ENCODE data around the gene PHF20.
"Not testable (repeated sequence)": the region's sequence is repeated elsewhere in the genome, so short reads cannot be mapped to it uniquely, and the experiment has no call there.

PHF20 gene

GRCh38 chr20:35739294-35740163 lies 32.3 kb upstream of the PHF20 start:
- DNase-seq (ENCODE audit: low read depth, low spot score): peak; percentile 32

- DNase-seq (ENCODE audit: low read depth, low spot score): peak; percentile 100
Observed at GRCh38 chr20:35741892-35742740, 29.7 kb upstream of the PHF20 start, which contains the start of gene RBM39. RBM39 (minus strand) TSS chr20:35742260; CDS start chr20:35740874, 1,386 bp downstream.

- DNase-seq (ENCODE audit: low read depth, low spot score): peak; percentile 26
Observed at GRCh38 chr20:35742741-35743523, 28.9 kb upstream of the PHF20 start.

DNA sequence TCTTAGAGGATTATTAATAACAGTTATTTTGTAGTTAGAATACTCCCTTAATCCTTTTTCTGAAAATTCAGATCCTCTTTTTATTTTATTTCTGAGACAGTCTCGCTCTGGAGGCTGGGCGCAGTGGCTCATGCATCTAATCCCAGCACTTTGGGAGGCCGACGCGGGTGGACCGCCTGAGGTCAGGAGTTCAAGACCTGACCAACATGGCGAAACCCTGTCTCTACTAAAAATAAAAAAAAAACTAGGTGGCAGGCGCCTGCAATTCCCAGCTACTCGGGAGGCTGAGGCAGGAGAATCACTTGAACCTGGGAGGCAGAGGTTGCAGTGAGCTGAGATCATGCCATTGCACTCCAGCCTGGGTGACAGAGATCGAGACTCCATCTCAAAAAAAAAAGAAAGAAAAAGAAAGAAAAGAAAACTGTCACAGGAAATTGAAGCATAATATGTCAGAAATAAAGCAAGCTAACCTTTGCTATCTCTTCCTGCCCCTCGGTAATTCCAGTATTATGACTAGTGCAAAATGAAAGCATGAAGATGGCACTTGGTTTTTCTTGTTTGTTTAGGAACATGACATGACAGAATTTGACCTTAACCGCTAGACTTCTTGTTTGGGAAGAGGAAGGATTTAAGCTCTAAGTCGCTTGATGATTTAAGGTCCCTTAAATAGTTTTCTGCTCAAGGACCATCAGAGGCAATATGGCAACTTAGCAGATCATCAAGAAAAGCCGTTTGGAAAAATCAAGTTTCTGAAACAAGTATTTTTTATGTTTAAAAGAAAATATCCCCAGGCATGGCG lies 27.9 kb upstream of the PHF20 start:
- DNase-seq (ENCODE audit: low read depth, low spot score): no peak

DNA sequence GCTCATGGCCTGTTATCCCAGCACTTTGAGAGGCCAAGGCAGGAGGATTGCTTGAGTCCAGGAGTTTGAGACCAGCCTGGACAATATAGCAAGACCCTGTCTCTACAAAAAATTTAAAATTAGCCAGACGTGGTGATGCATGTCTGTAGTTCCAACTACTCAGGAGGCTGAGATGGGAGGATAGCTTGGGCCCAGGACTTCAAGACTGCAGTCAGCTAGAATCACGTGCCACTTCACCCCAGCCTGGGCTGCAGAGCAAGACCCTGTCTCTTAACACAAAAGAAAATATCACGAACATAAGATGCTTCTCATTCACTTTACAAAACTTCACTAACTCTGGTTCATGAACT lies 27.3 kb upstream of the PHF20 start:
- DNase-seq (ENCODE audit: low read depth, low spot score): not testable (repeated sequence)

- DNase-seq (ENCODE audit: low read depth, low spot score): no peak
Observed at GRCh38 chr20:35750611-35751010, 21.2 kb upstream of the PHF20 start.

GRCh38 chr20:35756404-35756803 lies 15.4 kb upstream of the PHF20 start:
- no peak for DNase-seq (ENCODE audit: low read depth, low spot score)

GRCh38 chr20:35757098-35757705 lies 14.6 kb upstream of the PHF20 start:
- no peak for DNase-seq (ENCODE audit: low read depth, low spot score)

- DNase-seq (ENCODE audit: low read depth, low spot score): not testable (repeated sequence)
Observed at GRCh38 chr20:35761548-35761947, 10.3 kb upstream of the PHF20 start.

DNA sequence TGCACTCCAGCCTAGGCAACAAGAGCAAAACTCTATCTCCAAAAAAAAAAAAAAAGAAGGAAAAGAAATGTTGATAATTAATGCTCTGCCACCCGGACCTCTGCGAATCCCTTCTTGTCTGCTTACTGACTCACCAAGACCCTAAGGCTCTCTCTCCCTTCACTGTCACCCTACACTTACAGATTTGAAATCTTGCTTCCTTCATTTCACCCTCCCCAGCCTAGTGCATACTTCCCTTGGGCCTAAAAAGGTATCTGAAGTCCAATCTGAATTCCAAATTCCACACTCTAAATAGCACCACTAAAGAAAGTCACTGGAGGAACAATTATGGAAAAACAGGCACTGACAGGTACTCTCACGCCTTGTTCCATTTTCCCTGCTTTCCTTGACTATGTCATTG lies 9.4 kb upstream of the PHF20 start:
- no peak for DNase-seq (ENCODE audit: low read depth, low spot score)

DNA sequence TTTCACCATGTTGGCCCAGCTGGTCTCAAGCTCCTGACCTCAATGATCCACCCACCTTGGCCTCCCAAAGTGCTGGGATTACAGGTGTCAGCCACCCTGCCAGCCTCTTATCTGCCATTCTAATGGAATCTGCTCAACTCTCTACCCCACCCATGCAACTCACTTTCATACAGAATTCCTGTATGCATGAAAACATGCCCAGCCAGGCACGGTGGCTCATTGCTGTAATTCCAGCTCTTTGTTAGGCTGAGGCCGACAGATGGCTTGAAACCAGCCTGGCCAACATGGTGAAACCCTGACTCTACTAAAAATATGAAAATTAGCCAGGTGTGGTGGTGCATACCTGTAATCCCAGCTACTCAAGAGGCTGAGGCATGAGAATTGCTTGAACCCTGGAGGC lies 6.9 kb upstream of the PHF20 start:
- not testable (repeated sequence) for DNase-seq (ENCODE audit: low read depth, low spot score)

GRCh38 chr20:35766843-35767242 lies 5.0 kb upstream of the PHF20 start:
- no peak for DNase-seq (ENCODE audit: low read depth, low spot score)

GRCh38 chr20:35767683-35768481 lies 3.9 kb upstream of the PHF20 start:
- DNase-seq (ENCODE audit: low read depth, low spot score): no peak

DNA sequence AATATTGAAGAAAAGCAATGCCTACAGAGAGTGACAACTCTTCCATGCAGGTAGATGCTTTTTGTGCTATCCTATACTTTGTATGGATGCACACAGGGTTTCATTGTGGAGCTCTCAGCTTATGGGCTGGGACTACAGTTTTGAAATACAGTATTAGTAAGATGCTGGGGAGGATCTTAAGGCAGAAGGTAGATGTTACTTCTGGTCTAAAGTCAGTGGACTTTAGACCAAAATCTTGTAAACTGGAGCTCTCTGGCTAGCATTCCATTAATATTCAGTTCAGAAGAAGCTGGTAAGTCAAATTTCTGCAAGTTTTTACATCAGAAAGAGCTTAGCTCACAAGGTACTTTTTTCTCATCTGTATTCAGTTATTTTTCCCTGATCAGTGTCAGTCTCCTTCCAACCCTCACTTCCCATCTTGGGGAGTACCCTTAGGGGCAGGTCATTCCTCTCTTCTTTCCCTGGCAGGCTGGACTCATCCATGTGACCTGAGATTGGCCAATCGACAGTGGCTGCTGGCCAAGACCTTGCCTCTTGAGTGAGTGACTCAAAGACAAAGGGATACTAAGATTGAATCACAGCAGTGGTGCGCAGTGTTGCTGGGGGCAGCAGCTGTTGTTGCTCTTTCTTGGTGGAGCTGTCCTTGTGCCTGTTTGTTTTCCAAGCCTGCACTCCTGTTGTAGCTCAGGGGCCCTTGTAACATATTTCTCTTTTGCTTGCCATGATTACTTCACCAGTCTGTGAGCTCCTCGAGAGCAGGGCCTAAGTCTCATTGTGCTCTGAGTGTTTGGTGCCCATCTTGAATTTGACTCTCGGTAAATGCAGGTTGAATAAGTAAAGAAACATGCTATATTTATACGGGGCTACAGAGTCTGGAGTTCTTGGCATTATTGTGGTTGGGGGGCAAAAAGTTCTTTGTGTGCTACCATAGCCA lies 2.8 kb upstream of the PHF20 start:
- DNase-seq (ENCODE audit: low read depth, low spot score): peak; percentile 94

DNA sequence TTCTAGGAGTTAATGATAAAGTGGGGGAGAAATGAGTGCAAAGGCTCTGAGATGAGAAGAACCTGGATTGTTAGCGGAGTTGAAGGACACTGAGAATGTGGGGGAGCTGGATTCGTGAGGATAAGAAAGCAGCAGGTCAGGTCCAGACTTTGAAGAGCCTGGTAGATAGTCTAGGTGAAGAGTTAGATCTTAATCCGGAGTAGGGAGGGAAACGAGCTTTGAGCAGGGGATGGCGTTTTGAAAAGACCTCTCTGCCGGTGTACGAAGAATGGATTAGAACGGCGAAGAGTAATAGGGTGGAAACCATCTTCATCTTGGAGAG lies 487 bp upstream of the PHF20 start:
- no peak for DNase-seq (ENCODE audit: low read depth, low spot score)

GRCh38 chr20:35772563-35773058 lies 796 bp downstream of the PHF20 start:
- no peak for DNase-seq (ENCODE audit: low read depth, low spot score)

GRCh38 chr20:35773154-35773751 lies 1.4 kb downstream of the PHF20 start:
- peak; percentile 26 for DNase-seq (ENCODE audit: low read depth, low spot score)

GRCh38 chr20:35774391-35774790 lies 2.6 kb downstream of the PHF20 start:
- no peak for DNase-seq (ENCODE audit: low read depth, low spot score)

Data from astrocyte of the hippocampus (primary cell).